Neural progenitor cell (in vitro differentiated cells): ENCODE results near the gene GATA1. TPM values are rescaled to one million over a fixed set of nuclear protein-coding genes. Genes with fewer than 3 reads are reported as not detected.

Experiments used
- DNase-seq: peaks from one replicate; pipeline ENCODE4 v3.0.0-alpha.2; 2016; ENCODE audit warnings: low spot score
- H2AFZ ChIP-seq: fragments of 200-600 bp; sonication (generic); replicated peaks from 2 replicates; pipeline ENCODE4 v1.6.1; 2016; ENCODE audit warnings: antibody characterized with exemption
- H3F3A ChIP-seq: fragments of 200-600 bp; sonication (generic); 2 replicates; pipeline ENCODE4 v1.6.1; 2016; ENCODE audit warnings: antibody characterized with exemption, low read depth
- H3K27ac ChIP-seq: fragments of 200-600 bp; sonication (generic); 2 replicates; pipeline ENCODE4 v1.5.1; 2016; ENCODE audit warnings: mild to moderate bottlenecking
- H3K27me3 ChIP-seq: fragments of 200-600 bp; sonication (generic); 2 replicates; pipeline ENCODE4 v1.6.1; 2016; ENCODE audit warnings: mild to moderate bottlenecking, moderate library complexity
- H3K36me3 ChIP-seq: fragments of 200-600 bp; sonication (generic); 2 replicates; pipeline ENCODE4 v1.5.1; 2016
- H3K4me1 ChIP-seq: fragments of 200-600 bp; sonication (generic); 2 replicates; pipeline ENCODE4 v1.6.1; 2016; ENCODE audit warnings: mixed run types
- H3K4me2 ChIP-seq: fragments of 200-600 bp; sonication (generic); 2 replicates; pipeline ENCODE4 v1.6.1; 2016
- H3K4me3 ChIP-seq: fragments of 200-600 bp; sonication (generic); 2 replicates; pipeline ENCODE4 v1.5.1; 2016
- H3K79me2 ChIP-seq: fragments of 200-600 bp; sonication (generic); 2 replicates; pipeline ENCODE4 v1.6.1; 2016; ENCODE audit warnings: low read depth
- H3K9ac ChIP-seq: fragments of 200-600 bp; sonication (generic); 2 replicates; pipeline ENCODE4 v1.6.1; 2016
- H3K9me3 ChIP-seq: fragments of 200-600 bp; sonication (generic); 2 replicates; pipeline ENCODE4 v1.5.1; 2016; ENCODE audit warnings: low read depth
- H4K20me1 ChIP-seq: fragments of 200-600 bp; sonication (generic); 2 replicates; pipeline ENCODE4 v1.6.1; 2016; ENCODE audit warnings: low read depth
- H3K27ac Mint-ChIP-seq: 3 replicates; pipeline ENCODE4 v1.8.0; 2021; ENCODE audit warnings: mixed read lengths
- H3K27me3 Mint-ChIP-seq: 2 replicates; pipeline ENCODE4 v1.8.0; 2022; ENCODE audit warnings: low read depth, mild to moderate bottlenecking, inconsistent platforms, moderate library complexity, mixed read lengths; ENCODE audit not compliant: insufficient read depth
- H3K36me3 Mint-ChIP-seq: 3 replicates; pipeline ENCODE4 v1.8.0; 2021; ENCODE audit warnings: mixed read lengths
- H3K4me1 Mint-ChIP-seq: 3 replicates; pipeline ENCODE4 v1.8.0; 2021; ENCODE audit warnings: mixed read lengths
- H3K4me3 Mint-ChIP-seq: 3 replicates; pipeline ENCODE4 v1.8.0; 2021; ENCODE audit warnings: mild to moderate bottlenecking, moderate library complexity, mixed read lengths
- H3K9me3 Mint-ChIP-seq: 3 replicates; pipeline ENCODE4 v1.8.0; 2020; ENCODE audit warnings: mixed read lengths
- EZH2 ChIP-seq: fragments of 200-600 bp; sonication (generic); IDR thresholded peaks from 2 replicates; pipeline ENCODE4 v1.6.1; 2017; ENCODE audit warnings: antibody characterized with exemption, mild to moderate bottlenecking, moderate library complexity
- EZH2phosphoT487 ChIP-seq: fragments of 200-600 bp; sonication (generic); IDR thresholded peaks from 2 replicates; pipeline ENCODE4 v1.6.1; 2017; ENCODE audit warnings: antibody characterized with exemption
- small RNA-seq: library from RNA; depleted of rRNA; stranded (forward); fragments of <200 nt; gene quantifications from one replicate; pipeline ENCODE3, GENCODE V24; 2015
- total RNA-seq: library from RNA; depleted of rRNA; stranded (reverse); fragments of >200 nt; gene quantifications from 2 replicates; pipeline ENCODE4 v1.2.3, GENCODE V29; 2015; ENCODE audit warnings: low replicate concordance
- TF ChIP-seq, protein P1 (sequence below): fragments of 200-600 bp; sonication (generic); IDR thresholded peaks from 2 replicates; pipeline ENCODE4 v1.5.1; 2017; ENCODE audit warnings: antibody characterized with exemption, mild to moderate bottlenecking

GATA1 gene
- total RNA-seq, 1 donor from 2014 or later = not detected

DNA sequence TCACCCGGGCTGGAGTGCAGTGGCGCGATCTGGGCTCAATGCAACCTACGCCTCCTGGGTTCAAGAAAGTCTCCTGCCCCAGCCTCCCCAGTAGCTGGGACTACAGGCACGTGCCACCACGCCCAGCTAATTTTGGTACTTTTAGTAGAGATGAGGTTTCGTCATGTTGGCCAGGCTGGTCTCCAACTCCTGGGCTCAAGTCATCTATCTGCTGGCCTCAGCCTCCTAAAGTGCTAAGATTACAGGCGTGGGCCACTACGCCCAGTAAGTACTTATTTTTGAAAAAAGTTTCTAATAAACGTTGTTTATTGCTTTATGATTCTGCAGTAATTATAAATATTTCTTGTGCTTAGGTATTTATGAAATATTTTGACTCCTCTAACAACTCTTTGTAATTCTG, 53.3 kb downstream of the GATA1 start:
- no peaks in the 10 kb centered on the region for H3F3A ChIP-seq
- H3K9me3 ChIP-seq = no peaks in the 10 kb centered on the region
- no peak overlapping the region for H3K27ac Mint-ChIP-seq
- H3K4me1 ChIP-seq = no peaks in the 10 kb centered on the region
- no peak for DNase-seq
- H3K27me3 Mint-ChIP-seq = peaks cover 13% of the 10 kb centered on the region
- no peaks in the 10 kb centered on the region for H3K79me2 ChIP-seq
- no peak overlapping the region for H3K9ac ChIP-seq
- TF ChIP-seq EZH2 (no peak), EZH2phosphoT487 (no peak)
- TF ChIP-seq, protein P1, sequence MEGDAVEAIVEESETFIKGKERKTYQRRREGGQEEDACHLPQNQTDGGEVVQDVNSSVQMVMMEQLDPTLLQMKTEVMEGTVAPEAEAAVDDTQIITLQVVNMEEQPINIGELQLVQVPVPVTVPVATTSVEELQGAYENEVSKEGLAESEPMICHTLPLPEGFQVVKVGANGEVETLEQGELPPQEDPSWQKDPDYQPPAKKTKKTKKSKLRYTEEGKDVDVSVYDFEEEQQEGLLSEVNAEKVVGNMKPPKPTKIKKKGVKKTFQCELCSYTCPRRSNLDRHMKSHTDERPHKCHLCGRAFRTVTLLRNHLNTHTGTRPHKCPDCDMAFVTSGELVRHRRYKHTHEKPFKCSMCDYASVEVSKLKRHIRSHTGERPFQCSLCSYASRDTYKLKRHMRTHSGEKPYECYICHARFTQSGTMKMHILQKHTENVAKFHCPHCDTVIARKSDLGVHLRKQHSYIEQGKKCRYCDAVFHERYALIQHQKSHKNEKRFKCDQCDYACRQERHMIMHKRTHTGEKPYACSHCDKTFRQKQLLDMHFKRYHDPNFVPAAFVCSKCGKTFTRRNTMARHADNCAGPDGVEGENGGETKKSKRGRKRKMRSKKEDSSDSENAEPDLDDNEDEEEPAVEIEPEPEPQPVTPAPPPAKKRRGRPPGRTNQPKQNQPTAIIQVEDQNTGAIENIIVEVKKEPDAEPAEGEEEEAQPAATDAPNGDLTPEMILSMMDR = no peak
- H3K4me3 Mint-ChIP-seq = no peak overlapping the region
- H3K27me3 ChIP-seq = peaks cover 31% of the 10 kb centered on the region
- no peak overlapping the region for H3K4me3 ChIP-seq
- no peak overlapping the region for H2AFZ ChIP-seq
- H3K4me2 ChIP-seq = no peak overlapping the region
- H4K20me1 ChIP-seq = no peaks in the 10 kb centered on the region
- no peak overlapping the region for H3K27ac ChIP-seq
- H3K36me3 Mint-ChIP-seq = no peaks in the 10 kb centered on the region
- peaks cover 12% of the 10 kb centered on the region for H3K9me3 Mint-ChIP-seq
- no peaks in the 10 kb centered on the region for H3K36me3 ChIP-seq
- H3K4me1 Mint-ChIP-seq = peaks cover 5% of the 10 kb centered on the region

Small RNAs within 50 kb of the gene (small RNA-seq; reads per million reads assigned to genes)
- not detected for gene RNU6-29P

Other genes with a start within 250 kb of the GATA1 start
- 1.5 and 3.1 TPM in 2 replicates for gene TBC1D25, start 246.9 kb upstream of the GATA1 start, total RNA-seq
- 101 and 130 TPM in 2 replicates for gene RBM3, start 212.1 kb upstream of the GATA1 start, total RNA-seq
- gene WDR13, start 189.1 kb upstream of the GATA1 start, total RNA-seq = 20.9 and 39.0 TPM in 2 replicates
- gene WAS, start 102.8 kb upstream of the GATA1 start, total RNA-seq = 0.37 TPM in 1 of 2 replicates, not detected in the other
- gene SUV39H1, start 89.9 kb upstream of the GATA1 start, total RNA-seq = 9.4 and 13.9 TPM in 2 replicates
- gene GLOD5, start 24.8 kb upstream of the GATA1 start, total RNA-seq = not detected in 2 replicates
- gene HDAC6, start 15.5 kb downstream of the GATA1 start, total RNA-seq = 127 and 135 TPM in 2 replicates
- gene ERAS, start 39.9 kb downstream of the GATA1 start, total RNA-seq = 0.50 TPM in 1 of 2 replicates, not detected in the other
- gene PCSK1N, start 49.0 kb downstream of the GATA1 start, total RNA-seq = 2.4 TPM in 1 of 2 replicates, not detected in the other
- 48.7 and 105 TPM in 2 replicates for gene TIMM17B, start 111.2 kb downstream of the GATA1 start, total RNA-seq
- 26.9 and 49.7 TPM in 2 replicates for gene PQBP1, start 111.3 kb downstream of the GATA1 start, total RNA-seq
- 8.6 and 11.7 TPM in 2 replicates for gene SLC35A2, start 125.1 kb downstream of the GATA1 start, total RNA-seq
- gene PIM2, start 132.4 kb downstream of the GATA1 start, total RNA-seq = 14.7 and 16.6 TPM in 2 replicates
- gene OTUD5, start 171.0 kb downstream of the GATA1 start, total RNA-seq = 38.6 and 46.3 TPM in 2 replicates
- 0.39 and 1.4 TPM in 2 replicates for gene KCND1, start 185.3 kb downstream of the GATA1 start, total RNA-seq
- 30.1 and 38.9 TPM in 2 replicates for gene GRIPAP1, start 215.7 kb downstream of the GATA1 start, total RNA-seq